SU-DHL-6 (cell line): ENCODE data around the gene FBXO15.

Experiments used
- CTCF ChIP-seq: fragments of 200-600 bp; sonication (generic); IDR thresholded peaks from one replicate; pipeline ENCODE4 v1.5.1; 2017; ENCODE audit warnings: antibody characterized with exemption, mild to moderate bottlenecking, low read length, moderate library complexity; ENCODE audit not compliant: insufficient read depth, poor library complexity, severe bottlenecking
- EZH2phosphoT487 ChIP-seq: fragments of 200-600 bp; sonication (generic), shearing (Covaris generic); conservative IDR thresholded peaks from 2 replicates; pipeline ENCODE4 v1.6.1; 2018; ENCODE audit warnings: mild to moderate bottlenecking, antibody characterized with exemption, low read length, moderate library complexity, mixed read lengths

GRCh38 chr18:74147491-74147778 is 199 bp downstream of the FBXO15 start:
- TF ChIP-seq CTCF (no peak), EZH2phosphoT487 (no peak)
